Measurements from ENCODE around the gene PRADC1.
"Not testable (repeated sequence)": the region's sequence is repeated elsewhere in the genome, so short reads cannot be mapped to it uniquely, and the experiment has no call there.

The PRADC1 gene

GRCh38 chr2:73262691-73263429 lies 29.8 kb upstream of the PRADC1 start:
- H3K27me3 Mint-ChIP-seq, H3K36me3 Mint-ChIP-seq, H3K4me1 Mint-ChIP-seq, H3K27ac Mint-ChIP-seq, H3K4me3 Mint-ChIP-seq, H3K9me3 Mint-ChIP-seq: not testable (repeated sequence)

GRCh38 chr2:73262108-73262651 lies 29.1 kb upstream of the PRADC1 start:
- H3K9me3 Mint-ChIP-seq: no peaks in the 10 kb centered on the region
- peaks cover 12% of the 10 kb centered on the region for H3K4me1 Mint-ChIP-seq
- H3K27ac Mint-ChIP-seq: no peak overlapping the region
- peaks cover 2% of the 10 kb centered on the region for H3K36me3 Mint-ChIP-seq
- no peaks in the 10 kb centered on the region for H3K27me3 Mint-ChIP-seq
- H3K4me3 Mint-ChIP-seq: no peak overlapping the region

- no peak overlapping the region for H3K4me3 Mint-ChIP-seq
- no peaks in the 10 kb centered on the region for H3K9me3 Mint-ChIP-seq
- peaks cover 11% of the 10 kb centered on the region for H3K4me1 Mint-ChIP-seq
- H3K27ac Mint-ChIP-seq: no peak overlapping the region
- H3K36me3 Mint-ChIP-seq: no peaks in the 10 kb centered on the region
- no peaks in the 10 kb centered on the region for H3K27me3 Mint-ChIP-seq
These were observed 27.4 kb upstream of the PRADC1 start for GRCh38 chr2:73260338-73260984.

- Mint-ChIP-seq H3K27ac (no peak overlapping the region), H3K36me3 (peaks cover 1% of the 10 kb centered on the region)
These were observed 26.8 kb upstream of the PRADC1 start for GRCh38 chr2:73259704-73260337.

GRCh38 chr2:73259276-73259675 lies 26.2 kb upstream of the PRADC1 start:
- Mint-ChIP-seq H3K27me3 (no peaks in the 10 kb centered on the region), H3K36me3 (peaks cover 1% of the 10 kb centered on the region), H3K4me1 (peaks cover 11% of the 10 kb centered on the region), H3K4me3 (no peak overlapping the region), H3K27ac (no peak overlapping the region), H3K9me3 (no peaks in the 10 kb centered on the region)

More at GRCh38 chr2:73259704-73260337, 26.8 kb upstream of the PRADC1 start:
- no peaks in the 10 kb centered on the region for H3K9me3 Mint-ChIP-seq
- no peak overlapping the region for H3K4me3 Mint-ChIP-seq
- H3K4me1 Mint-ChIP-seq: peaks cover 11% of the 10 kb centered on the region
- H3K27me3 Mint-ChIP-seq: no peaks in the 10 kb centered on the region

- Mint-ChIP-seq H3K4me1 (peaks cover 11% of the 10 kb centered on the region), H3K27ac (no peak overlapping the region), H3K27me3 (no peaks in the 10 kb centered on the region), H3K36me3 (peaks cover 1% of the 10 kb centered on the region), H3K4me3 (no peak overlapping the region), H3K9me3 (no peaks in the 10 kb centered on the region)
These were observed 25.8 kb upstream of the PRADC1 start for GRCh38 chr2:73258913-73259215.

GRCh38 chr2:73258186-73258912 lies 25.3 kb upstream of the PRADC1 start:
- Mint-ChIP-seq H3K4me3 (no peak overlapping the region), H3K36me3 (peaks cover 2% of the 10 kb centered on the region), H3K27me3 (no peaks in the 10 kb centered on the region), H3K27ac (no peak overlapping the region), H3K9me3 (no peaks in the 10 kb centered on the region), H3K4me1 (peaks cover 11% of the 10 kb centered on the region)

- H3K4me3 Mint-ChIP-seq: no peak overlapping the region
- H3K27ac Mint-ChIP-seq: no peak overlapping the region
- H3K36me3 Mint-ChIP-seq: peaks cover 5% of the 10 kb centered on the region
- H3K9me3 Mint-ChIP-seq: no peaks in the 10 kb centered on the region
- peaks cover 11% of the 10 kb centered on the region for H3K4me1 Mint-ChIP-seq
- no peaks in the 10 kb centered on the region for H3K27me3 Mint-ChIP-seq
These were observed 24.5 kb upstream of the PRADC1 start for GRCh38 chr2:73257425-73258125.

- Mint-ChIP-seq H3K36me3 (peaks cover 5% of the 10 kb centered on the region), H3K4me1 (peaks cover 11% of the 10 kb centered on the region), H3K9me3 (no peaks in the 10 kb centered on the region), H3K27ac (peak overlapping the region; percentile 32), H3K27me3 (no peaks in the 10 kb centered on the region), H3K4me3 (no peak overlapping the region)
These were observed 24.0 kb upstream of the PRADC1 start for GRCh38 chr2:73257021-73257420.

- H3K9me3 Mint-ChIP-seq: no peaks in the 10 kb centered on the region
- peak overlapping the region; percentile 32 for H3K27ac Mint-ChIP-seq
- peaks cover 5% of the 10 kb centered on the region for H3K36me3 Mint-ChIP-seq
- no peaks in the 10 kb centered on the region for H3K27me3 Mint-ChIP-seq
- H3K4me3 Mint-ChIP-seq: no peak overlapping the region
- H3K4me1 Mint-ChIP-seq: peaks cover 11% of the 10 kb centered on the region
These were observed 23.5 kb upstream of the PRADC1 start for GRCh38 chr2:73256618-73256922.

- no peaks in the 10 kb centered on the region for H3K9me3 Mint-ChIP-seq
- H3K4me1 Mint-ChIP-seq: peaks cover 11% of the 10 kb centered on the region
- no peak overlapping the region for H3K4me3 Mint-ChIP-seq
- H3K36me3 Mint-ChIP-seq: peaks cover 5% of the 10 kb centered on the region
- H3K27ac Mint-ChIP-seq: no peak overlapping the region
- H3K27me3 Mint-ChIP-seq: no peaks in the 10 kb centered on the region
These were observed 23.0 kb upstream of the PRADC1 start for GRCh38 chr2:73255907-73256617.

GRCh38 chr2:73255007-73255644 lies 22.1 kb upstream of the PRADC1 start:
- H3K27me3 Mint-ChIP-seq: no peaks in the 10 kb centered on the region
- peaks cover 11% of the 10 kb centered on the region for H3K4me1 Mint-ChIP-seq
- no peak overlapping the region for H3K4me3 Mint-ChIP-seq
- no peaks in the 10 kb centered on the region for H3K9me3 Mint-ChIP-seq
- H3K36me3 Mint-ChIP-seq: peaks cover 5% of the 10 kb centered on the region
- H3K27ac Mint-ChIP-seq: peak overlapping the region; percentile 51

- no peaks in the 10 kb centered on the region for H3K9me3 Mint-ChIP-seq
- peaks cover 9% of the 10 kb centered on the region for H3K36me3 Mint-ChIP-seq
- no peak overlapping the region for H3K27ac Mint-ChIP-seq
- H3K4me3 Mint-ChIP-seq: no peak overlapping the region
- H3K4me1 Mint-ChIP-seq: peaks cover 11% of the 10 kb centered on the region
- no peaks in the 10 kb centered on the region for H3K27me3 Mint-ChIP-seq
These were observed 21.4 kb upstream of the PRADC1 start for GRCh38 chr2:73254343-73255006.

- Mint-ChIP-seq H3K27me3 (no peaks in the 10 kb centered on the region), H3K4me1 (peaks cover 11% of the 10 kb centered on the region), H3K4me3 (no peak overlapping the region), H3K36me3 (peaks cover 11% of the 10 kb centered on the region), H3K27ac (no peak overlapping the region), H3K9me3 (no peaks in the 10 kb centered on the region)
These were observed 20.9 kb upstream of the PRADC1 start for GRCh38 chr2:73253901-73254300.
